H1 (cell line): ENCODE data around the gene KRTAP20-1. TPM values are rescaled to one million over a fixed set of nuclear protein-coding genes. Genes with fewer than 3 reads are reported as not detected.

Experiments
- polyA plus RNA-seq, 7 experiments: library from polyadenylated mRNA; depleted of rRNA in 3 of 7; stranded (reverse) in 5 of 7; unstranded in 2 of 7; fragments of >200 nt in 5 of 7; fragments of 200-250 nt in 2 of 7; gene quantifications; 1 replicate in 5 of 7; 2 replicates in 1 of 7; 4 replicates in 1 of 7; pipeline versions ENCODE4 v1.2.1 to v1.2.3, GENCODE V29; 2011 to 2013; ENCODE audit warnings: missing spikeins in 2 of 7, mixed read lengths in 2 of 7
- small RNA-seq: library from polyadenylated mRNA; stranded (forward); fragments of <200 nt; extraction: miRNeasy Mini kit (QIAGEN cat#:217004); gene quantifications from one replicate; pipeline ENCODE3, GENCODE V24; 2013; ENCODE audit not compliant: insufficient read depth
- total RNA-seq: library from RNA; stranded (reverse); fragmentation: NEBNext Ultra II Directional; extraction: Animal tissue kit (Norgen Biotek cat#: 25700); gene quantifications from 2 replicates; pipeline ENCODE4 v1.2.1, GENCODE V29; 2021

The KRTAP20-1 gene
- total and polyA plus RNA-seq, 2 of the 8 experiments (the other 6 are each of a cell fraction or from before 2014, with no cell fraction given): not detected

Small RNAs within 50 kb of the gene (small RNA-seq; reads per million reads assigned to genes)
- gene KRTAP20-1 (not detected), gene KRTAP20-3 (not detected), gene KRTAP20-4 (not detected), gene KRTAP22-1 (not detected), gene KRTAP22-2 (not detected)

Other genes starting within 250 kb of the KRTAP20-1 start
- not detected in 2 replicates for gene KRTAP13-2, start 244.2 kb upstream of the KRTAP20-1 start, total RNA-seq
- not detected in 2 replicates for gene KRTAP13-2, start 244.2 kb upstream of the KRTAP20-1 start, polyA plus RNA-seq (2011; rRNA removed)
- not detected in 2 replicates for gene KRTAP13-1, start 220.4 kb upstream of the KRTAP20-1 start, total RNA-seq
- gene KRTAP13-1, start 220.4 kb upstream of the KRTAP20-1 start, polyA plus RNA-seq (2011; rRNA removed): not detected in 2 replicates
- gene KRTAP13-3, start 190.5 kb upstream of the KRTAP20-1 start, total RNA-seq: not detected in 2 replicates
- not detected in 2 replicates for gene KRTAP13-3, start 190.5 kb upstream of the KRTAP20-1 start, polyA plus RNA-seq (2011; rRNA removed)
- 0.42 TPM in 1 of 2 replicates, not detected in the other for gene KRTAP13-4, start 186.2 kb upstream of the KRTAP20-1 start, total RNA-seq
- 0.64 and 1.2 TPM in 2 replicates for gene KRTAP13-4, start 186.2 kb upstream of the KRTAP20-1 start, polyA plus RNA-seq (2011; rRNA removed)
- gene KRTAP15-1, start 176.2 kb upstream of the KRTAP20-1 start, total RNA-seq: not detected in 2 replicates
- gene KRTAP15-1, start 176.2 kb upstream of the KRTAP20-1 start, polyA plus RNA-seq (2011; rRNA removed): not detected in 2 replicates
- not detected in 2 replicates for gene KRTAP19-1, start 136.1 kb upstream of the KRTAP20-1 start, total RNA-seq
- not detected in 2 replicates for gene KRTAP19-1, start 136.1 kb upstream of the KRTAP20-1 start, polyA plus RNA-seq (2011; rRNA removed)
- not detected in 2 replicates for gene KRTAP19-2, start 129.0 kb upstream of the KRTAP20-1 start, total RNA-seq
- gene KRTAP19-2, start 129.0 kb upstream of the KRTAP20-1 start, polyA plus RNA-seq (2011; rRNA removed): not detected in 2 replicates
- gene KRTAP19-3, start 124.4 kb upstream of the KRTAP20-1 start, total RNA-seq: not detected in 2 replicates
- not detected in 2 replicates for gene KRTAP19-3, start 124.4 kb upstream of the KRTAP20-1 start, polyA plus RNA-seq (2011; rRNA removed)
- gene KRTAP19-4, start 119.3 kb upstream of the KRTAP20-1 start, total RNA-seq: not detected in 2 replicates
- not detected in 2 replicates for gene KRTAP19-4, start 119.3 kb upstream of the KRTAP20-1 start, polyA plus RNA-seq (2011; rRNA removed)
- not detected in 2 replicates for gene KRTAP19-5, start 114.3 kb upstream of the KRTAP20-1 start, total RNA-seq
- gene KRTAP19-5, start 114.3 kb upstream of the KRTAP20-1 start, polyA plus RNA-seq (2011; rRNA removed): not detected in 2 replicates
- not detected in 2 replicates for gene KRTAP19-6, start 74.6 kb upstream of the KRTAP20-1 start, total RNA-seq
- gene KRTAP19-6, start 74.6 kb upstream of the KRTAP20-1 start, polyA plus RNA-seq (2011; rRNA removed): not detected in 2 replicates
- not detected in 2 replicates for gene KRTAP19-7, start 55.1 kb upstream of the KRTAP20-1 start, total RNA-seq
- not detected in 2 replicates for gene KRTAP19-7, start 55.1 kb upstream of the KRTAP20-1 start, polyA plus RNA-seq (2011; rRNA removed)
- not detected in 2 replicates for gene KRTAP22-2, start 26.0 kb upstream of the KRTAP20-1 start, total RNA-seq
- not detected in 2 replicates for gene KRTAP22-2, start 26.0 kb upstream of the KRTAP20-1 start, polyA plus RNA-seq (2011; rRNA removed)
- gene KRTAP6-3, start 24.0 kb upstream of the KRTAP20-1 start, total RNA-seq: not detected in 2 replicates
- gene KRTAP6-3, start 24.0 kb upstream of the KRTAP20-1 start, polyA plus RNA-seq (2011; rRNA removed): not detected in 2 replicates
- gene KRTAP6-2, start 17.5 kb upstream of the KRTAP20-1 start, total RNA-seq: not detected in 2 replicates
- gene KRTAP6-2, start 17.5 kb upstream of the KRTAP20-1 start, polyA plus RNA-seq (2011; rRNA removed): not detected in 2 replicates
- gene KRTAP22-1, start 15.3 kb upstream of the KRTAP20-1 start, total RNA-seq: not detected in 2 replicates
- gene KRTAP22-1, start 15.3 kb upstream of the KRTAP20-1 start, polyA plus RNA-seq (2011; rRNA removed): not detected in 2 replicates
- gene KRTAP6-1, start 2.5 kb upstream of the KRTAP20-1 start, total RNA-seq: not detected in 2 replicates
- gene KRTAP6-1, start 2.5 kb upstream of the KRTAP20-1 start, polyA plus RNA-seq (2011; rRNA removed): not detected in 2 replicates
- gene KRTAP20-4, start 4.2 kb downstream of the KRTAP20-1 start, total RNA-seq: not detected in 2 replicates
- gene KRTAP20-4, start 4.2 kb downstream of the KRTAP20-1 start, polyA plus RNA-seq (2011; rRNA removed): not detected in 2 replicates
- gene KRTAP20-2, start 18.8 kb downstream of the KRTAP20-1 start, total RNA-seq: not detected in 2 replicates
- gene KRTAP20-2, start 18.8 kb downstream of the KRTAP20-1 start, polyA plus RNA-seq (2011; rRNA removed): not detected in 2 replicates
- not detected in 2 replicates for gene KRTAP20-3, start 26.4 kb downstream of the KRTAP20-1 start, total RNA-seq
- gene KRTAP20-3, start 26.4 kb downstream of the KRTAP20-1 start, polyA plus RNA-seq (2011; rRNA removed): not detected in 2 replicates
- gene KRTAP21-3, start 102.4 kb downstream of the KRTAP20-1 start, total RNA-seq: not detected in 2 replicates
- gene KRTAP21-3, start 102.4 kb downstream of the KRTAP20-1 start, polyA plus RNA-seq (2011; rRNA removed): not detected in 2 replicates
- gene KRTAP21-2, start 130.8 kb downstream of the KRTAP20-1 start, total RNA-seq: not detected in 2 replicates
- not detected in 2 replicates for gene KRTAP21-2, start 130.8 kb downstream of the KRTAP20-1 start, polyA plus RNA-seq (2011; rRNA removed)
- not detected in 2 replicates for gene KRTAP21-1, start 139.0 kb downstream of the KRTAP20-1 start, total RNA-seq
- not detected in 2 replicates for gene KRTAP21-1, start 139.0 kb downstream of the KRTAP20-1 start, polyA plus RNA-seq (2011; rRNA removed)
- gene KRTAP8-1, start 196.8 kb downstream of the KRTAP20-1 start, total RNA-seq: not detected in 2 replicates
- not detected in 2 replicates for gene KRTAP8-1, start 196.8 kb downstream of the KRTAP20-1 start, polyA plus RNA-seq (2011; rRNA removed)
- not detected in 2 replicates for gene KRTAP7-1, start 213.3 kb downstream of the KRTAP20-1 start, total RNA-seq
- gene KRTAP7-1, start 213.3 kb downstream of the KRTAP20-1 start, polyA plus RNA-seq (2011; rRNA removed): not detected in 2 replicates